CD8-positive, alpha-beta memory T cell (primary cell): ENCODE measurements around the gene ASTN2. TPM values are rescaled to one million over a fixed set of nuclear protein-coding genes. Genes with fewer than 3 reads are reported as not detected.

Experiments used
- CTCF ChIA-PET: fragments of 350-600 bp; sonication (Branson Sonifier 250); formaldehyde crosslinking; loops from one replicate; lab custom pipeline; 2021; ENCODE audit warnings: antibody characterized with exemption; lab: Charles Lee
- POLR2A ChIA-PET: fragments of 350-600 bp; sonication (Branson Sonifier 250); formaldehyde crosslinking; loops from one replicate; lab custom pipeline; 2021; ENCODE audit warnings: antibody characterized with exemption; lab: Charles Lee
- DNase-seq, 5 donors: peaks; one replicate each; pipeline versions ENCODE4 v3.0.0 to v3.0.0-alpha.2; 2020 to 2022; ENCODE audit warnings: mixed read lengths in 1 of 5
- H3K27ac ChIP-seq: one replicate; pipeline ENCODE4 v1.7.0; 2013; ENCODE audit warnings: low read depth, mild to moderate bottlenecking, low read length, moderate library complexity
- H3K27me3 ChIP-seq: 2 replicates; pipeline ENCODE4 v1.7.0; 2013; ENCODE audit warnings: low read length, mild to moderate bottlenecking; ENCODE audit not compliant: insufficient read depth, poor library complexity, severe bottlenecking
- H3K36me3 ChIP-seq: 2 replicates; pipeline ENCODE4 v1.7.0; 2013; ENCODE audit warnings: mild to moderate bottlenecking, low read length, moderate library complexity; ENCODE audit not compliant: insufficient read depth
- H3K4me1 ChIP-seq: 2 replicates; pipeline ENCODE4 v1.7.0; 2013; ENCODE audit warnings: mild to moderate bottlenecking, low read length, moderate library complexity; ENCODE audit not compliant: insufficient read depth
- H3K4me3 ChIP-seq: 2 replicates; pipeline ENCODE4 v1.7.0; 2013; ENCODE audit warnings: mild to moderate bottlenecking, low read length
- H3K9me3 ChIP-seq: 2 replicates; pipeline ENCODE4 v1.7.0; 2013; ENCODE audit warnings: mild to moderate bottlenecking, low read length
- H3K27ac Mint-ChIP-seq, 8 donors: one replicate each; pipeline ENCODE4 v1.8.0; 2020 to 2021; ENCODE audit warnings: mixed read lengths in 8 of 8, mild to moderate bottlenecking in 6 of 8, inconsistent platforms in 3 of 8, moderate library complexity in 3 of 8
- H3K27me3 Mint-ChIP-seq, 2 donors: one replicate each; pipeline ENCODE4 v1.8.0; 2020 to 2021; ENCODE audit warnings: mixed read lengths in 2 of 2, mild to moderate bottlenecking in 1 of 2, moderate library complexity in 1 of 2
- H3K36me3 Mint-ChIP-seq, 3 donors: one replicate each; pipeline ENCODE4 v1.8.0; 2020 to 2021; ENCODE audit warnings: mixed read lengths in 3 of 3, inconsistent platforms in 1 of 3, mild to moderate bottlenecking in 1 of 3
- H3K4me1 Mint-ChIP-seq, 3 donors: one replicate each; pipeline ENCODE4 v1.8.0; 2020 to 2021; ENCODE audit warnings: mixed read lengths in 3 of 3, inconsistent platforms in 1 of 3, mild to moderate bottlenecking in 1 of 3
- H3K4me3 Mint-ChIP-seq, 7 donors: one replicate each; pipeline ENCODE4 v1.8.0; 2020 to 2021; ENCODE audit warnings: mixed read lengths in 7 of 7, mild to moderate bottlenecking in 6 of 7, moderate library complexity in 4 of 7, inconsistent platforms in 2 of 7
- H3K9me3 Mint-ChIP-seq, 5 donors: one replicate each; pipeline ENCODE4 v1.8.0; 2020 to 2022; ENCODE audit warnings: mixed read lengths in 5 of 5, mild to moderate bottlenecking in 3 of 5, moderate library complexity in 2 of 5, inconsistent platforms in 1 of 5
- polyA plus RNA-seq: library from polyadenylated mRNA; unstranded; fragments of 300-500 nt; fragmentation: Illumina TruSeq; gene quantifications from one replicate; pipeline ENCODE4 v1.2.3, GENCODE V29; 2021
- total RNA-seq, 2 experiments: library from RNA; stranded (reverse); gene quantifications; one replicate each; pipeline ENCODE4 v1.2.3, GENCODE V29; 2021

The ASTN2 gene
- total and polyA plus RNA-seq, 3 experiments from 2014 or later, result 4.1 to 4.8 (median 4.2) TPM

GRCh38 chr9:117101008-117101407 is 313.8 kb downstream of the ASTN2 start:
- H3K36me3 Mint-ChIP-seq, result no peaks in the 10 kb centered on the region
- Histone ChIP-seq H3K4me1 (no peaks in the 10 kb centered on the region), H3K27me3 (no peaks in the 10 kb centered on the region), H3K9me3 (no peaks in the 10 kb centered on the region), H3K27ac (no peak overlapping the region), H3K4me3 (no peak overlapping the region), H3K36me3 (no peaks in the 10 kb centered on the region)
- no peak for DNase-seq
- ChIA-PET POLR2A (no interaction called here), CTCF (no interaction called here)
- H3K4me1 Mint-ChIP-seq, result no peaks in the 10 kb centered on the region
- H3K9me3 Mint-ChIP-seq, result peaks cover 0 to 4% (median 0%) of the 10 kb centered on the region in 5 donors
- H3K27ac Mint-ChIP-seq, result no peak overlapping the region
- H3K27me3 Mint-ChIP-seq, result no peaks in the 10 kb centered on the region
- no peak overlapping the region for H3K4me3 Mint-ChIP-seq

GRCh38 chr9:117098331-117098730 is 316.5 kb downstream of the ASTN2 start:
- ChIA-PET CTCF (no interaction called here), POLR2A (no interaction called here)
- Histone ChIP-seq H3K27me3 (no peaks in the 10 kb centered on the region), H3K36me3 (no peaks in the 10 kb centered on the region), H3K4me1 (no peaks in the 10 kb centered on the region), H3K9me3 (no peaks in the 10 kb centered on the region), H3K27ac (no peak overlapping the region), H3K4me3 (no peak overlapping the region)
- Mint-ChIP-seq H3K4me3 (no peak overlapping the region), H3K4me1 (no peaks in the 10 kb centered on the region), H3K36me3 (no peaks in the 10 kb centered on the region), H3K9me3 (peaks cover 0 to 4% (median 0%) of the 10 kb centered on the region in 5 donors), H3K27ac (no peak overlapping the region), H3K27me3 (no peaks in the 10 kb centered on the region)
- DNase-seq, result no peak

- H3K27ac Mint-ChIP-seq, result no peak overlapping the region
- H3K9me3 Mint-ChIP-seq, result peaks cover 0 to 4% (median 0%) of the 10 kb centered on the region in 5 donors
- Histone ChIP-seq H3K9me3 (no peaks in the 10 kb centered on the region), H3K4me3 (no peak overlapping the region), H3K27me3 (no peaks in the 10 kb centered on the region), H3K36me3 (no peaks in the 10 kb centered on the region), H3K4me1 (no peaks in the 10 kb centered on the region), H3K27ac (no peak overlapping the region)
- H3K27me3 Mint-ChIP-seq, result no peaks in the 10 kb centered on the region
- ChIA-PET CTCF (no interaction called here), POLR2A (no interaction called here)
- no peak overlapping the region for H3K4me3 Mint-ChIP-seq
- no peaks in the 10 kb centered on the region for H3K36me3 Mint-ChIP-seq
- DNase-seq, result no peak
- H3K4me1 Mint-ChIP-seq, result no peaks in the 10 kb centered on the region
Observed at GRCh38 chr9:117097761-117098160, 317.1 kb downstream of the ASTN2 start.

- POLR2A ChIA-PET, result no interaction called here
- Histone ChIP-seq H3K27me3 (no peaks in the 10 kb centered on the region), H3K9me3 (no peaks in the 10 kb centered on the region), H3K27ac (no peak overlapping the region), H3K36me3 (no peaks in the 10 kb centered on the region), H3K4me3 (no peak overlapping the region), H3K4me1 (no peaks in the 10 kb centered on the region)
- no peak overlapping the region for H3K4me3 Mint-ChIP-seq
- H3K4me1 Mint-ChIP-seq, result no peaks in the 10 kb centered on the region
- no peak for DNase-seq
- CTCF ChIA-PET, result no interaction called here
- H3K27me3 Mint-ChIP-seq, result no peaks in the 10 kb centered on the region
- H3K9me3 Mint-ChIP-seq, result peaks cover 0 to 4% (median 2%) of the 10 kb centered on the region in 5 donors
- H3K36me3 Mint-ChIP-seq, result no peaks in the 10 kb centered on the region
- H3K27ac Mint-ChIP-seq, result no peak overlapping the region
Observed at GRCh38 chr9:117096138-117096537, 318.7 kb downstream of the ASTN2 start.

GRCh38 chr9:117095081-117095480 is 319.8 kb downstream of the ASTN2 start:
- POLR2A ChIA-PET, result no interaction called here
- Mint-ChIP-seq H3K9me3 (peaks cover 0 to 4% (median 2%) of the 10 kb centered on the region in 5 donors), H3K27ac (no peak overlapping the region), H3K27me3 (no peaks in the 10 kb centered on the region), H3K4me1 (no peaks in the 10 kb centered on the region), H3K36me3 (no peaks in the 10 kb centered on the region), H3K4me3 (no peak overlapping the region)
- H3K27me3 ChIP-seq, result no peaks in the 10 kb centered on the region
- H3K9me3 ChIP-seq, result no peaks in the 10 kb centered on the region
- no peaks in the 10 kb centered on the region for H3K36me3 ChIP-seq
- CTCF ChIA-PET, result no interaction called here
- H3K4me1 ChIP-seq, result no peaks in the 10 kb centered on the region
- H3K4me3 ChIP-seq, result no peak overlapping the region
- DNase-seq, result no peak
- no peak overlapping the region for H3K27ac ChIP-seq

- no peaks in the 10 kb centered on the region for H3K36me3 Mint-ChIP-seq
- no peak overlapping the region for H3K4me3 Mint-ChIP-seq
- ChIA-PET CTCF (no interaction called here), POLR2A (no interaction called here)
- Histone ChIP-seq H3K27ac (no peak overlapping the region), H3K27me3 (no peaks in the 10 kb centered on the region), H3K9me3 (no peaks in the 10 kb centered on the region), H3K36me3 (no peaks in the 10 kb centered on the region), H3K4me3 (no peak overlapping the region), H3K4me1 (no peaks in the 10 kb centered on the region)
- DNase-seq, result no peak
- peaks cover 0 to 4% (median 2%) of the 10 kb centered on the region in 5 donors for H3K9me3 Mint-ChIP-seq
- no peak overlapping the region for H3K27ac Mint-ChIP-seq
- H3K4me1 Mint-ChIP-seq, result no peaks in the 10 kb centered on the region
- no peaks in the 10 kb centered on the region for H3K27me3 Mint-ChIP-seq
Observed at GRCh38 chr9:117093891-117094844, 320.7 kb downstream of the ASTN2 start.

GRCh38 chr9:117092582-117092981 is 322.3 kb downstream of the ASTN2 start:
- H3K36me3 ChIP-seq, result no peaks in the 10 kb centered on the region
- POLR2A ChIA-PET, result no interaction called here
- Mint-ChIP-seq H3K9me3 (peaks cover 0 to 5% (median 2%) of the 10 kb centered on the region in 5 donors), H3K27me3 (no peaks in the 10 kb centered on the region), H3K4me1 (no peaks in the 10 kb centered on the region), H3K36me3 (no peaks in the 10 kb centered on the region), H3K4me3 (no peak overlapping the region), H3K27ac (no peak overlapping the region)
- H3K4me3 ChIP-seq, result no peak overlapping the region
- no peaks in the 10 kb centered on the region for H3K9me3 ChIP-seq
- CTCF ChIA-PET, result no interaction called here
- H3K4me1 ChIP-seq, result no peaks in the 10 kb centered on the region
- no peaks in the 10 kb centered on the region for H3K27me3 ChIP-seq
- DNase-seq, result no peak
- no peak overlapping the region for H3K27ac ChIP-seq

- Mint-ChIP-seq H3K27ac (no peak overlapping the region), H3K36me3 (no peaks in the 10 kb centered on the region), H3K27me3 (no peaks in the 10 kb centered on the region), H3K9me3 (peaks cover 0 to 6% (median 3%) of the 10 kb centered on the region in 5 donors), H3K4me1 (no peaks in the 10 kb centered on the region), H3K4me3 (no peak overlapping the region)
- ChIA-PET POLR2A (no interaction called here), CTCF (interaction anchor here (0.5 kb wide), 1 partner anchor 92 kb away, joined by 3 read pairs; no protein-coding TSS in a partner anchor)
- H3K36me3 ChIP-seq, result no peaks in the 10 kb centered on the region
- DNase-seq, result no peak
- no peaks in the 10 kb centered on the region for H3K9me3 ChIP-seq
- no peak overlapping the region for H3K27ac ChIP-seq
- no peaks in the 10 kb centered on the region for H3K4me1 ChIP-seq
- no peaks in the 10 kb centered on the region for H3K27me3 ChIP-seq
- H3K4me3 ChIP-seq, result no peak overlapping the region
Observed at GRCh38 chr9:117091529-117091928, 323.3 kb downstream of the ASTN2 start.
